ENCODE measurements around the gene RAC3.

DNA sequence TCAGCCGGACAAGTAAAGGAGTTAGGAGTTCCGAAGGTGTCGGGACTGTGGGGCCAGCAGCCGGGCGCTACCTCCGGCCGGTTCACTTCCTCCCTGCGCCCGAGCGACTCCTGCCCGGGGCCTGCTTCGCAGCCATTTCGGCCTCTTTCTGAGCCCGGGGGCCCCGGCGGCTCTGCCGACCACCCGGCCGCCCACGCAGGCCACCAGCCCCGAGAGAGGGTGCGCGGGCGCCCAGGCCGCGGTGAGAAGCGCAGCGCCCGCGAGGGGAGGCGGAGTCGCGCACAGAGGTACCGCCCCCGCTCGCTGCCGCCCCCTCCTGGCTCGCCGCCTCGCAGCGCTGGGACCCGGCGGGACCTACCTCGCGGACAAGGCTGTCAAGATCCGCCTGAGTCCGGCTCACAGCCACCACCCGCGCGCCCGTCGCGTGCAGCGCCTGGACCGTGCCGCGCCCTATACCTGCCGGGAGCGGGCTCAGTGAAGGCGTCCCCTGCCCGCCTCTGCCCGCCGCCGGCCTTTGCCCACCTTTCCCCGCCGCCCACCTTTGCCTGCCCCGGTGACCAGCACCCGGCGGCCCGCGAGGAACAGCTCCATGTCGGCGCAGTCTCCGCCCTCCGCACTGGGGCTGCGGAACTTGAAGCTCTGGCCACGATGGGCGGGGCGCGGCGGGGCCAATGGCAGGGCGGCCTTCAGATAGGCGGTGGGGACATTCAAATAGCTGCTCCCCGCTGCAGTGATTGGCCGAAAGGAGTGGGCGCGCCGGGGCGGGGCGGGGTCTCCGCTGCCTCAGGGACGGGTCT is 5.8 kb downstream of the RAC3 start, which contains the start of gene DCXR:
- TF ChIP-seq GABPA (IDR thresholded peaks at IDR 0.05 in 1 of 2, conservative IDR thresholded peaks at IDR 0.05 in 1 of 2) = peak in 1 of 2 donors; percentile 52
- TF ChIP-seq, protein P1, sequence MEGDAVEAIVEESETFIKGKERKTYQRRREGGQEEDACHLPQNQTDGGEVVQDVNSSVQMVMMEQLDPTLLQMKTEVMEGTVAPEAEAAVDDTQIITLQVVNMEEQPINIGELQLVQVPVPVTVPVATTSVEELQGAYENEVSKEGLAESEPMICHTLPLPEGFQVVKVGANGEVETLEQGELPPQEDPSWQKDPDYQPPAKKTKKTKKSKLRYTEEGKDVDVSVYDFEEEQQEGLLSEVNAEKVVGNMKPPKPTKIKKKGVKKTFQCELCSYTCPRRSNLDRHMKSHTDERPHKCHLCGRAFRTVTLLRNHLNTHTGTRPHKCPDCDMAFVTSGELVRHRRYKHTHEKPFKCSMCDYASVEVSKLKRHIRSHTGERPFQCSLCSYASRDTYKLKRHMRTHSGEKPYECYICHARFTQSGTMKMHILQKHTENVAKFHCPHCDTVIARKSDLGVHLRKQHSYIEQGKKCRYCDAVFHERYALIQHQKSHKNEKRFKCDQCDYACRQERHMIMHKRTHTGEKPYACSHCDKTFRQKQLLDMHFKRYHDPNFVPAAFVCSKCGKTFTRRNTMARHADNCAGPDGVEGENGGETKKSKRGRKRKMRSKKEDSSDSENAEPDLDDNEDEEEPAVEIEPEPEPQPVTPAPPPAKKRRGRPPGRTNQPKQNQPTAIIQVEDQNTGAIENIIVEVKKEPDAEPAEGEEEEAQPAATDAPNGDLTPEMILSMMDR (IDR thresholded peaks at IDR 0.05; ENCODE audit: low read depth, low read length, missing input control) = peak; percentile 68
- TF ChIP-seq FOXA1 (IDR thresholded peaks at IDR 0.05) = peak; percentile 11
- TF ChIP-seq, protein P2, sequence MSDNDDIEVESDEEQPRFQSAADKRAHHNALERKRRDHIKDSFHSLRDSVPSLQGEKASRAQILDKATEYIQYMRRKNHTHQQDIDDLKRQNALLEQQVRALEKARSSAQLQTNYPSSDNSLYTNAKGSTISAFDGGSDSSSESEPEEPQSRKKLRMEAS (IDR thresholded peaks at IDR 0.05) = no peak
- TF ChIP-seq SP1 (IDR thresholded peaks at IDR 0.05) = peak; percentile 95
- no peak for TF ChIP-seq TAF1 (conservative IDR thresholded peaks at IDR 0.05)
- TF ChIP-seq RAD21 (IDR thresholded peaks at IDR 0.05) = peak in 1 of 2 donors; percentile 35
- TF ChIP-seq YY1 (IDR thresholded peaks at IDR 0.05) = no peak
- TF ChIP-seq EGR1 (IDR thresholded peaks at IDR 0.05; ENCODE audit: low read depth in 2 of 2) = peak in 1 of 2 donors; percentile 81
- TF ChIP-seq, protein P3, sequence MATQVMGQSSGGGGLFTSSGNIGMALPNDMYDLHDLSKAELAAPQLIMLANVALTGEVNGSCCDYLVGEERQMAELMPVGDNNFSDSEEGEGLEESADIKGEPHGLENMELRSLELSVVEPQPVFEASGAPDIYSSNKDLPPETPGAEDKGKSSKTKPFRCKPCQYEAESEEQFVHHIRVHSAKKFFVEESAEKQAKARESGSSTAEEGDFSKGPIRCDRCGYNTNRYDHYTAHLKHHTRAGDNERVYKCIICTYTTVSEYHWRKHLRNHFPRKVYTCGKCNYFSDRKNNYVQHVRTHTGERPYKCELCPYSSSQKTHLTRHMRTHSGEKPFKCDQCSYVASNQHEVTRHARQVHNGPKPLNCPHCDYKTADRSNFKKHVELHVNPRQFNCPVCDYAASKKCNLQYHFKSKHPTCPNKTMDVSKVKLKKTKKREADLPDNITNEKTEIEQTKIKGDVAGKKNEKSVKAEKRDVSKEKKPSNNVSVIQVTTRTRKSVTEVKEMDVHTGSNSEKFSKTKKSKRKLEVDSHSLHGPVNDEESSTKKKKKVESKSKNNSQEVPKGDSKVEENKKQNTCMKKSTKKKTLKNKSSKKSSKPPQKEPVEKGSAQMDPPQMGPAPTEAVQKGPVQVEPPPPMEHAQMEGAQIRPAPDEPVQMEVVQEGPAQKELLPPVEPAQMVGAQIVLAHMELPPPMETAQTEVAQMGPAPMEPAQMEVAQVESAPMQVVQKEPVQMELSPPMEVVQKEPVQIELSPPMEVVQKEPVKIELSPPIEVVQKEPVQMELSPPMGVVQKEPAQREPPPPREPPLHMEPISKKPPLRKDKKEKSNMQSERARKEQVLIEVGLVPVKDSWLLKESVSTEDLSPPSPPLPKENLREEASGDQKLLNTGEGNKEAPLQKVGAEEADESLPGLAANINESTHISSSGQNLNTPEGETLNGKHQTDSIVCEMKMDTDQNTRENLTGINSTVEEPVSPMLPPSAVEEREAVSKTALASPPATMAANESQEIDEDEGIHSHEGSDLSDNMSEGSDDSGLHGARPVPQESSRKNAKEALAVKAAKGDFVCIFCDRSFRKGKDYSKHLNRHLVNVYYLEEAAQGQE (IDR thresholded peaks at IDR 0.05) = peak; percentile 50
- TF ChIP-seq, protein P4, sequence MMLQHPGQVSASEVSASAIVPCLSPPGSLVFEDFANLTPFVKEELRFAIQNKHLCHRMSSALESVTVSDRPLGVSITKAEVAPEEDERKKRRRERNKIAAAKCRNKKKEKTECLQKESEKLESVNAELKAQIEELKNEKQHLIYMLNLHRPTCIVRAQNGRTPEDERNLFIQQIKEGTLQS (IDR thresholded peaks at IDR 0.05) = no peak
- no peak for TF ChIP-seq NR2F2 (IDR thresholded peaks at IDR 0.05)

Measured in liver (tissue), 3 donors.